PC-3 (cell line): ENCODE results near the gene PNMA8B. TPM values are rescaled to one million over a fixed set of nuclear protein-coding genes. Genes with fewer than 3 reads are reported as not detected.

ENCODE experiments used
- ATAC-seq: fragments of 200-7000 bp; cut with Tn5 transposase; 2 replicates; pipeline ENCODE4 v1.9.1; 2020; ENCODE audit warnings: mild to moderate bottlenecking, moderate library complexity
- BruUV-seq: library from RNA; stranded (reverse); fragments of 400-500 nt; replicated peaks from 2 replicates; lab custom pipeline; 2021; lab: Mats Ljungman, UMichigan
- CTCF ChIA-PET: fragments of 300-600 bp; sonication (Branson Sonifier 250); formaldehyde crosslinking; loops from one replicate; lab custom pipeline; 2022; ENCODE audit warnings: antibody characterized with exemption; lab: Charles Lee
- POLR2A ChIA-PET: fragments of 300-600 bp; sonication (Branson Sonifier 250); formaldehyde crosslinking; loops from one replicate; lab custom pipeline; 2022; ENCODE audit warnings: antibody characterized with exemption; ENCODE audit not compliant: unreplicated experiment; lab: Charles Lee
- DNase-seq: peaks from one replicate; pipeline ENCODE4 v3.0.0-alpha.2; 2015
- H2AFZ ChIP-seq: fragments of 300-600 bp; sonication (generic); 2 replicates; pipeline ENCODE4 v1.6.0; 2016; ENCODE audit warnings: antibody characterized with exemption, low read length
- H3F3A ChIP-seq: fragments of 300-600 bp; sonication (generic); one replicate; pipeline ENCODE4 v1.6.0; 2017; ENCODE audit warnings: antibody characterized with exemption, low read length, control low read depth, mild to moderate bottlenecking; ENCODE audit not compliant: unreplicated experiment
- H3K27ac ChIP-seq: fragments of 300-600 bp; sonication (generic); 2 replicates; pipeline ENCODE4 v1.5.1; 2016; ENCODE audit warnings: mild to moderate bottlenecking, low read length
- H3K27me3 ChIP-seq: fragments of 300-600 bp; sonication (generic); 2 replicates; pipeline ENCODE4 v1.6.1; 2016; ENCODE audit warnings: low read length, mixed read lengths
- H3K36me3 ChIP-seq: fragments of 300-600 bp; sonication (generic); 2 replicates; pipeline ENCODE4 v1.6.1; 2016; ENCODE audit warnings: low read depth, mixed run types, low read length, mixed read lengths
- H3K4me1 ChIP-seq: fragments of 300-600 bp; sonication (generic); 2 replicates; pipeline ENCODE4 v1.5.1; 2016; ENCODE audit warnings: low read length; ENCODE audit not compliant: insufficient read depth
- H3K4me2 ChIP-seq: fragments of 300-600 bp; sonication (generic); 2 replicates; pipeline ENCODE4 v1.6.0; 2016; ENCODE audit warnings: low read length
- H3K4me3 ChIP-seq: fragments of 300-600 bp; sonication (generic); 2 replicates; pipeline ENCODE4 v1.5.1; 2016; ENCODE audit warnings: mild to moderate bottlenecking, low read length, mixed read lengths
- H3K79me2 ChIP-seq: fragments of 300-600 bp; sonication (generic); 2 replicates; pipeline ENCODE4 v1.6.1; 2017; ENCODE audit warnings: low read length, mixed read lengths
- H3K9ac ChIP-seq: fragments of 300-600 bp; sonication (generic); 2 replicates; pipeline ENCODE4 v1.6.0; 2016; ENCODE audit warnings: mild to moderate bottlenecking, low read length
- H3K9me2 ChIP-seq: fragments of 300-600 bp; sonication (generic); replicated peaks from 2 replicates; pipeline ENCODE4 v1.6.1; 2016; ENCODE audit warnings: mixed run types, low read length, mixed read lengths
- H3K9me3 ChIP-seq: fragments of 300-600 bp; sonication (generic); 2 replicates; pipeline ENCODE4 v1.6.1; 2016; ENCODE audit warnings: low read length, mixed read lengths
- H4K20me1 ChIP-seq: fragments of 300-600 bp; sonication (generic); 2 replicates; pipeline ENCODE4 v1.6.1; 2016; ENCODE audit warnings: low read length, mixed read lengths
- CTCF ChIP-seq: fragments of 300-600 bp; sonication (generic); conservative IDR thresholded peaks from 2 replicates; pipeline ENCODE4 v1.5.1; 2017; ENCODE audit warnings: antibody characterized with exemption, low read depth, mild to moderate bottlenecking, low read length
- EZH2 ChIP-seq: fragments of 300-600 bp; sonication (generic); IDR thresholded peaks from one replicate; pipeline ENCODE4 v1.6.1; 2017; ENCODE audit warnings: antibody characterized with exemption, mild to moderate bottlenecking, low read length; ENCODE audit not compliant: unreplicated experiment
- EZH2phosphoT487 ChIP-seq: fragments of 300-600 bp; sonication (generic); IDR thresholded peaks from 2 replicates; pipeline ENCODE4 v1.6.1; 2018; ENCODE audit warnings: mild to moderate bottlenecking, antibody characterized with exemption, low read length, borderline replicate concordance
- intact Hi-C: fragments of 100-400 bp; cut with micrococcal nuclease; formaldehyde crosslinking; loops from 2 replicates; pipeline ENCODE4 v1.9.0; 2023
- total RNA-seq: library from RNA; depleted of rRNA; stranded (reverse); fragments of >200 nt; gene quantifications from 2 replicates; pipeline ENCODE4 v1.2.3, GENCODE V29; 2014

Gene PNMA8B
- total RNA-seq, 1 experiment from 2014 or later, result not detected

GRCh38 chr19:46521241-46521868, 25.7 kb upstream of the PNMA8B start:
- no peak overlapping the region for H3K9ac ChIP-seq
- H3K4me1 ChIP-seq, result no peaks in the 10 kb centered on the region
- no peaks in the 10 kb centered on the region for H3K36me3 ChIP-seq
- DNase-seq, result no peak
- no peaks in the 10 kb centered on the region for H3K27me3 ChIP-seq
- no peak overlapping the region for H2AFZ ChIP-seq
- H3K4me3 ChIP-seq, result no peak overlapping the region
- no TSS peak for BruUV-seq
- H4K20me1 ChIP-seq, result no peaks in the 10 kb centered on the region
- no peak overlapping the region for H3K4me2 ChIP-seq
- no peak for ATAC-seq
- H3F3A ChIP-seq, result no peaks in the 10 kb centered on the region
- POLR2A ChIA-PET, result no interaction called here
- no peaks in the 10 kb centered on the region for H3K9me2 ChIP-seq
- H3K79me2 ChIP-seq, result no peaks in the 10 kb centered on the region
- no peak overlapping the region for H3K27ac ChIP-seq
- CTCF ChIA-PET, result no interaction called here
- intact Hi-C loops, result no loop called here
- no peaks in the 10 kb centered on the region for H3K9me3 ChIP-seq
- TF ChIP-seq CTCF (no peak), EZH2phosphoT487 (no peak), EZH2 (no peak)

GRCh38 chr19:46520616-46521015, 24.9 kb upstream of the PNMA8B start:
- H3K9ac ChIP-seq, result no peak overlapping the region
- H3K9me3 ChIP-seq, result no peaks in the 10 kb centered on the region
- H3K4me3 ChIP-seq, result no peak overlapping the region
- no peaks in the 10 kb centered on the region for H3K27me3 ChIP-seq
- intact Hi-C loops, result no loop called here
- H3K4me2 ChIP-seq, result no peak overlapping the region
- no peaks in the 10 kb centered on the region for H3K9me2 ChIP-seq
- no peaks in the 10 kb centered on the region for H3K4me1 ChIP-seq
- no peak for TF ChIP-seq EZH2phosphoT487
- no peak for TF ChIP-seq CTCF
- TF ChIP-seq EZH2, result no peak
- DNase-seq, result no peak
- H2AFZ ChIP-seq, result no peak overlapping the region
- H3K79me2 ChIP-seq, result no peaks in the 10 kb centered on the region
- POLR2A ChIA-PET, result no interaction called here
- no peak overlapping the region for H3K27ac ChIP-seq
- no peaks in the 10 kb centered on the region for H3K36me3 ChIP-seq
- BruUV-seq, result no TSS peak
- H3F3A ChIP-seq, result no peaks in the 10 kb centered on the region
- no peak for ATAC-seq
- CTCF ChIA-PET, result no interaction called here
- H4K20me1 ChIP-seq, result no peaks in the 10 kb centered on the region

- Histone ChIP-seq H3K4me1 (no peaks in the 10 kb centered on the region), H3K4me2 (no peak overlapping the region), H3K4me3 (no peak overlapping the region), H3K79me2 (no peaks in the 10 kb centered on the region), H3K9ac (no peak overlapping the region), H4K20me1 (no peaks in the 10 kb centered on the region), H2AFZ (no peak overlapping the region), H3K9me3 (no peaks in the 10 kb centered on the region), H3K9me2 (no peaks in the 10 kb centered on the region), H3F3A (no peaks in the 10 kb centered on the region), H3K36me3 (no peaks in the 10 kb centered on the region), H3K27me3 (no peaks in the 10 kb centered on the region), H3K27ac (no peak overlapping the region)
- no TSS peak for BruUV-seq
- no peak for ATAC-seq
- CTCF ChIA-PET, result no interaction called here
- no peak for DNase-seq
- POLR2A ChIA-PET, result no interaction called here
- intact Hi-C loops, result loop anchor here (10.0 kb wide), 1 partner anchor 113 kb away; no protein-coding TSS in a partner anchor
- TF ChIP-seq EZH2 (no peak), EZH2phosphoT487 (no peak), CTCF (no peak)
These were observed 21.8 kb upstream of the PNMA8B start for GRCh38 chr19:46517471-46517870.
